Measurements from ENCODE around the gene ZNF710.
"Not testable (repeated sequence)": the region's sequence is repeated elsewhere in the genome, so short reads cannot be mapped to it uniquely, and the experiment has no call there.

The ZNF710 gene

GRCh38 chr15:90109163-90109751 is 108.1 kb downstream of the ZNF710 start:
- DNase-seq: not testable (repeated sequence)

- DNase-seq: no peak
Measured at GRCh38 chr15:90113166-90113565, 112.0 kb downstream of the ZNF710 start.

- no peak for DNase-seq
Measured at GRCh38 chr15:90114451-90114901, 113.4 kb downstream of the ZNF710 start.

- DNase-seq: no peak
Measured at GRCh38 chr15:90115783-90116182, 114.7 kb downstream of the ZNF710 start.

- no peak for DNase-seq
Measured at GRCh38 chr15:90119367-90119766, 118.2 kb downstream of the ZNF710 start.

GRCh38 chr15:90121086-90121485 is 120.0 kb downstream of the ZNF710 start:
- DNase-seq: no peak

- no peak for DNase-seq
Measured at GRCh38 chr15:90124507-90124906, 123.4 kb downstream of the ZNF710 start.

- no peak for DNase-seq
Measured at GRCh38 chr15:90126022-90126421, 124.9 kb downstream of the ZNF710 start.

GRCh38 chr15:90126596-90127435 is 125.7 kb downstream of the ZNF710 start:
- DNase-seq: no peak

- no peak for DNase-seq
Measured at GRCh38 chr15:90130291-90130690, 129.2 kb downstream of the ZNF710 start.

Measured in cortex of kidney (tissue), 1 donor.